Subcutaneous abdominal adipose tissue (tissue), 5 donors: ENCODE data around the gene INPP5A.

Source experiments
- H3K27ac ChIP-seq: one replicate; pipeline ENCODE4 v1.7.0; 2013; ENCODE audit warnings: low read depth, mild to moderate bottlenecking, inconsistent platforms, low read length, moderate library complexity
- H3K27me3 ChIP-seq, 5 donors: one replicate each; pipeline ENCODE4 v1.7.0; 2013; ENCODE audit warnings: low read length in 5 of 5, inconsistent platforms in 1 of 5; ENCODE audit not compliant: control insufficient read depth in 5 of 5, insufficient read depth in 4 of 5
- H3K36me3 ChIP-seq, 5 donors: one replicate each; pipeline ENCODE4 v1.7.0; 2013; ENCODE audit warnings: low read length in 5 of 5; ENCODE audit not compliant: control insufficient read depth in 5 of 5, insufficient read depth in 5 of 5
- H3K4me1 ChIP-seq, 5 donors: one replicate each; pipeline ENCODE4 v1.7.0; 2013; ENCODE audit warnings: low read length in 5 of 5, mild to moderate bottlenecking in 3 of 5, moderate library complexity in 1 of 5; ENCODE audit not compliant: control insufficient read depth in 5 of 5, insufficient read depth in 5 of 5
- H3K4me3 ChIP-seq, 5 donors: one replicate each; pipeline ENCODE4 v1.7.0; 2013; ENCODE audit warnings: low read length in 5 of 5, low read depth in 1 of 5
- H3K9ac ChIP-seq, 5 donors: one replicate each; pipeline ENCODE4 v1.7.0; 2013; ENCODE audit warnings: low read length in 5 of 5, mild to moderate bottlenecking in 4 of 5, moderate library complexity in 3 of 5
- H3K9me3 ChIP-seq, 5 donors: one replicate each; pipeline ENCODE4 v1.7.0; 2013; ENCODE audit warnings: low read length in 5 of 5; ENCODE audit not compliant: control insufficient read depth in 5 of 5
- donor health status: healthy.
- donor health status: healthy.
- donor health status: healthy.
- donor health status: healthy.
- donor health status: healthy.

The INPP5A gene

GRCh38 chr10:132606536-132607316, 69.1 kb downstream of the INPP5A start:
- Histone ChIP-seq H3K36me3 (no peaks in the 10 kb centered on the region), H3K4me1 (peaks cover 2 to 20% (median 17%) of the 10 kb centered on the region in 5 donors), H3K4me3 (peak overlapping the region in 1 of 5 donors; percentile 25), H3K9me3 (no peaks in the 10 kb centered on the region), H3K9ac (no peak overlapping the region), H3K27me3 (no peaks in the 10 kb centered on the region), H3K27ac (no peak overlapping the region)

GRCh38 chr10:132607491-132607890, 69.9 kb downstream of the INPP5A start:
- H3K4me3 ChIP-seq: no peak overlapping the region
- H3K27ac ChIP-seq: no peak overlapping the region
- H3K4me1 ChIP-seq: peaks cover 0 to 20% (median 12%) of the 10 kb centered on the region in 5 donors
- no peak overlapping the region for H3K9ac ChIP-seq
- H3K27me3 ChIP-seq: no peaks in the 10 kb centered on the region
- H3K36me3 ChIP-seq: no peaks in the 10 kb centered on the region
- H3K9me3 ChIP-seq: no peaks in the 10 kb centered on the region

- H3K27me3 ChIP-seq: no peaks in the 10 kb centered on the region
- H3K4me3 ChIP-seq: no peak overlapping the region
- H3K4me1 ChIP-seq: peaks cover 0 to 20% (median 12%) of the 10 kb centered on the region in 5 donors
- no peaks in the 10 kb centered on the region for H3K36me3 ChIP-seq
- no peak overlapping the region for H3K27ac ChIP-seq
- H3K9me3 ChIP-seq: no peaks in the 10 kb centered on the region
- no peak overlapping the region for H3K9ac ChIP-seq
These were observed 70.4 kb downstream of the INPP5A start for GRCh38 chr10:132607961-132608495.

GRCh38 chr10:132608511-132609195, 71.1 kb downstream of the INPP5A start:
- Histone ChIP-seq H3K4me3 (no peak overlapping the region), H3K27me3 (no peaks in the 10 kb centered on the region), H3K36me3 (no peaks in the 10 kb centered on the region), H3K9me3 (no peaks in the 10 kb centered on the region), H3K27ac (no peak overlapping the region), H3K9ac (no peak overlapping the region), H3K4me1 (peaks cover 0 to 20% (median 12%) of the 10 kb centered on the region in 5 donors)

GRCh38 chr10:132609211-132609610, 71.6 kb downstream of the INPP5A start:
- H3K27me3 ChIP-seq: no peaks in the 10 kb centered on the region
- no peak overlapping the region for H3K4me3 ChIP-seq
- H3K9ac ChIP-seq: no peak overlapping the region
- H3K27ac ChIP-seq: no peak overlapping the region
- H3K4me1 ChIP-seq: peaks cover 0 to 20% (median 12%) of the 10 kb centered on the region in 5 donors
- H3K36me3 ChIP-seq: no peaks in the 10 kb centered on the region
- no peaks in the 10 kb centered on the region for H3K9me3 ChIP-seq

GRCh38 chr10:132610071-132610701, 72.6 kb downstream of the INPP5A start:
- H3K9ac ChIP-seq: no peak overlapping the region
- no peak overlapping the region for H3K27ac ChIP-seq
- H3K36me3 ChIP-seq: peaks cover 0 to 8% (median 5%) of the 10 kb centered on the region in 5 donors
- H3K4me1 ChIP-seq: peaks cover 0 to 20% (median 12%) of the 10 kb centered on the region in 5 donors
- H3K4me3 ChIP-seq: no peak overlapping the region
- no peaks in the 10 kb centered on the region for H3K27me3 ChIP-seq
- H3K9me3 ChIP-seq: no peaks in the 10 kb centered on the region

GRCh38 chr10:132611026-132611910, 73.7 kb downstream of the INPP5A start:
- H3K27me3 ChIP-seq: no peaks in the 10 kb centered on the region
- H3K9ac ChIP-seq: no peak overlapping the region
- peaks cover 0 to 14% (median 10%) of the 10 kb centered on the region in 5 donors for H3K4me1 ChIP-seq
- no peak overlapping the region for H3K27ac ChIP-seq
- no peak overlapping the region for H3K4me3 ChIP-seq
- no peaks in the 10 kb centered on the region for H3K9me3 ChIP-seq
- H3K36me3 ChIP-seq: peaks cover 0 to 9% (median 6%) of the 10 kb centered on the region in 5 donors

GRCh38 chr10:132611986-132612385, 74.4 kb downstream of the INPP5A start:
- H3K4me3 ChIP-seq: no peak overlapping the region
- H3K9me3 ChIP-seq: no peaks in the 10 kb centered on the region
- H3K27me3 ChIP-seq: no peaks in the 10 kb centered on the region
- peaks cover 0 to 15% (median 7%) of the 10 kb centered on the region in 5 donors for H3K36me3 ChIP-seq
- peaks cover 0 to 7% (median 2%) of the 10 kb centered on the region in 5 donors for H3K4me1 ChIP-seq
- H3K9ac ChIP-seq: no peak overlapping the region
- H3K27ac ChIP-seq: no peak overlapping the region
